ENCODE data around the gene DLGAP1.

DNA sequence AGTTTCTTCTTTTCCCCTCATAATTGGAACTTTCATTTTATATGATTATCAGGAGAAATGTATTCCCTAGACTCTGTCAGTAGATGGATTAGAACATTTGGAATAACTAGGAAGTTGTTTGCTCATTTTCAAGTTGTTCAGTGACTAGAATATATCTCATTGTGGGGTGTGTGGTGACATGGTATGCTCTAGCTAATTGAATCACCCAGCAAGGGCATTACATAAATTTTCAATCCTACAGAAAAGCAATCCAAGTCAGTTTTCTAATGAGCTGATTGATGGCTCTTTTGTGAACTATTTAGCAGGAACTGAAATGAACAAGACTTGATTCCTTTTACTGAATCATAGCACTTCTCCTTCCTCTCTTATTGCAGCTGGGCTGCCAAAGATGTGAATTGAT, 543.7 kb downstream of the DLGAP1 start:
- TF ChIP-seq POLR2A (IDR thresholded peaks at IDR 0.05; ENCODE audit: borderline replicate concordance, extremely low read depth, insufficient read depth, insufficient read length) (no peak), SRF (IDR thresholded peaks at IDR 0.05; ENCODE audit: low read depth) (no peak), CTCF (IDR thresholded peaks at IDR 0.05 in 2 of 3, conservative IDR thresholded peaks at IDR 0.05 in 1 of 3; ENCODE audit: borderline replicate concordance in 1 of 3, insufficient read depth in 1 of 3, low read depth in 2 of 3, low read length in 2 of 3) (no peak), EZH2phosphoT487 (IDR thresholded peaks at IDR 0.05; ENCODE audit: borderline replicate concordance) (no peak), YY1 (IDR thresholded peaks at IDR 0.05; ENCODE audit: extremely low read depth, insufficient replicate concordance, low read depth, low read length) (no peak), ZNF274 (IDR thresholded peaks at IDR 0.05; ENCODE audit: low read depth, low read length) (no peak), POLR2AphosphoS5 (IDR thresholded peaks at IDR 0.05; ENCODE audit: low read depth, low read length) (no peak)
- TF ChIP-seq, protein P1, sequence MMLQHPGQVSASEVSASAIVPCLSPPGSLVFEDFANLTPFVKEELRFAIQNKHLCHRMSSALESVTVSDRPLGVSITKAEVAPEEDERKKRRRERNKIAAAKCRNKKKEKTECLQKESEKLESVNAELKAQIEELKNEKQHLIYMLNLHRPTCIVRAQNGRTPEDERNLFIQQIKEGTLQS (IDR thresholded peaks at IDR 0.05), result no peak

Measured in HCT116 (cell line).